ENCODE results near the gene NUP188.

DNA sequence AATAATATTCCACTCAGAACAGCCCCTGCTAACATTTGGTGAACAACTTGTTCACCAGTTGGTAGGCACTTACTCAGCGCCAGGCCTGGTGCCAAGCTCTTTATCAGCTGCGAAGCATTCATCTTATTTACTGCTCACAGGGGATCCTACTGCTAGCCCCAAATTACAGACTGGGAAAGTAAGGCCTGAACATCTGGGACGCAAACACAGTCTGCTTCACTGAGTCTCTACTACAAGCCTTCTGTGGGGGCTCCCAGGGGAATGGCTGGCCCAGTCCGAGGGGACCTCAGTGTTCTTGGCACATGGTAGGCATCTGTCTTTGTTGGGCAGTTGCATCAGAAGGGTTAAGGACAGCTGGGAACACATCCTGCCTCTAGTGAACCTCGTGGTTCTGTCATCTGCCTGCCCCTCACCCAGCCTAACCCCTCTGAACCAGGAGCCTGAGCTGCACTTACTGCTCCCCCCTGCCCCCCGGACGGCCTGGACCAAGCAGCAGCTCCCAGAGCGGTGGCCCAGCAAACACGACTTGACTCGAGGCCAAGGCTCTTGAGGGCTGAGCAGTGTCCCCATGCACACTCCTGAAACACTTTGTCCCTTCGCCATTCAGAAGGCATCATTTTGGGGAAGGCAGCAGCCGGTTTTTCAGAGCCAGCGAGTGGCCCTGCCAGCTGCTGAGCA lies 27.0 kb upstream of the NUP188 start, which contains the start of gene PHYHD1:
- TF ChIP-seq CTCF (IDR thresholded peaks at IDR 0.05; ENCODE audit: poor library complexity) (no peak), EZH2phosphoT487 (IDR thresholded peaks at IDR 0.05; ENCODE audit: low read depth, severe bottlenecking, unreplicated experiment) (no peak), EZH2 (IDR thresholded peaks at IDR 0.05; ENCODE audit: borderline replicate concordance) (no peak)

All from hepatocyte (in vitro differentiated cells).